Psoas muscle (tissue), 8 donors: Measurements from ENCODE around the gene PCDHGA9. TPM values are rescaled to one million over a fixed set of nuclear protein-coding genes. Genes with fewer than 3 reads are reported as not detected.

ENCODE experiments used
- ATAC-seq, 4 donors: fragments of 200-7000 bp; cut with Tn5 transposase; one replicate each; pipeline ENCODE4 v1.9.1; 2020; ENCODE audit warnings: moderate library complexity in 3 of 4, mild to moderate bottlenecking in 2 of 4
- DNase-seq, 2 donors: peaks; one replicate each; pipeline ENCODE4 v3.0.0-alpha.2; 2020
- H3K27ac ChIP-seq: fragments of 200-600 bp; one replicate; pipeline ENCODE4 v1.8.0; 2022
- H3K27me3 ChIP-seq, 3 donors: fragments of 200-600 bp in 1 of 3; one replicate each; pipeline versions ENCODE4 v1.6.1 to v1.8.0; 2013 to 2022; ENCODE audit warnings: low read length in 2 of 3, mild to moderate bottlenecking in 2 of 3, moderate library complexity in 1 of 3; ENCODE audit not compliant: insufficient read depth in 3 of 3
- H3K36me3 ChIP-seq, 2 donors: fragments of 200-600 bp in 1 of 2; one replicate each; pipeline versions ENCODE4 v1.6.1 to v1.8.0; 2013 to 2022; ENCODE audit warnings: low read depth in 1 of 2, mild to moderate bottlenecking in 1 of 2, moderate library complexity in 1 of 2; ENCODE audit not compliant: insufficient read depth in 1 of 2
- H3K4me1 ChIP-seq: fragments of 200-600 bp; one replicate; pipeline ENCODE4 v1.8.0; 2022
- H3K4me3 ChIP-seq: fragments of 200-600 bp; one replicate; pipeline ENCODE4 v1.8.0; 2022; ENCODE audit warnings: mild to moderate bottlenecking
- H3K9me3 ChIP-seq: fragments of 200-600 bp; one replicate; pipeline ENCODE4 v1.8.0; 2022
- CTCF ChIP-seq: fragments of 200-600 bp; IDR thresholded peaks from one replicate; pipeline ENCODE4 v1.8.0; 2022; ENCODE audit warnings: antibody characterized with exemption
- WGBS, 3 donors: extraction: QIAGEN DNeasy Blood & Tissue Kit; methylation state at CpG; one replicate each; pipeline versions ENCODE4 v1.1.6 to v1.1.7; 2013; 5-methylcytosine and 5-hydroxymethylcytosine counted together
- intact Hi-C, 2 donors: fragments of 100-400 bp; cut with DNase I; formaldehyde crosslinking; loops; one replicate each; pipeline versions ENCODE4 v1.11.0 to v1.14.2; 2022
- long read RNA-seq, 2 donors: library from polyadenylated mRNA; unstranded; transcript quantifications; one replicate each; pipeline ENCODE4 v2.0.0, GENCODE V29; 2021
- polyA plus RNA-seq, 3 donors: library from polyadenylated mRNA; stranded (reverse); fragments of 200-250 nt; gene quantifications; one replicate each; pipeline ENCODE4 v1.2.3, GENCODE V29; 2013
- total RNA-seq, 4 donors: library from RNA; stranded (reverse); fragmentation: NEBNext Ultra II Directional in 2 of 4; extraction: Animal tissue kit (Norgen Biotek cat#: 25700) in 2 of 4; gene quantifications; one replicate each; pipeline versions ENCODE4 v1.2.1 to v1.2.4, GENCODE V29; 2021 to 2023
- donor health status: healthy with polysubstance abuse.
- donor health status: DM: no; HTN: no; CAD: no; lungs with moderate emphysema.
- donor health status: Bipolar disorder and iron deficiency.
- donor health status: healthy.
- donor health status: DM: yes; HTN: yes; CAD: no.
- donor health status: DM: no; HTN: no; CAD: no.
- donor health status: DM: no; HTN: no; CAD: no.
- donor health status: DM: yes; HTN: yes; CAD: no.

PCDHGA9 gene
- total RNA-seq (1 to 10 TPM; 1.5 to 3.5 (median 1.9) TPM), polyA plus RNA-seq (under 1 TPM; 0.11 to 0.42 (median 0.36) TPM)
- long read RNA-seq, donor 1, result 0 reads
- long read RNA-seq, donor 2, result 0 reads

DNA sequence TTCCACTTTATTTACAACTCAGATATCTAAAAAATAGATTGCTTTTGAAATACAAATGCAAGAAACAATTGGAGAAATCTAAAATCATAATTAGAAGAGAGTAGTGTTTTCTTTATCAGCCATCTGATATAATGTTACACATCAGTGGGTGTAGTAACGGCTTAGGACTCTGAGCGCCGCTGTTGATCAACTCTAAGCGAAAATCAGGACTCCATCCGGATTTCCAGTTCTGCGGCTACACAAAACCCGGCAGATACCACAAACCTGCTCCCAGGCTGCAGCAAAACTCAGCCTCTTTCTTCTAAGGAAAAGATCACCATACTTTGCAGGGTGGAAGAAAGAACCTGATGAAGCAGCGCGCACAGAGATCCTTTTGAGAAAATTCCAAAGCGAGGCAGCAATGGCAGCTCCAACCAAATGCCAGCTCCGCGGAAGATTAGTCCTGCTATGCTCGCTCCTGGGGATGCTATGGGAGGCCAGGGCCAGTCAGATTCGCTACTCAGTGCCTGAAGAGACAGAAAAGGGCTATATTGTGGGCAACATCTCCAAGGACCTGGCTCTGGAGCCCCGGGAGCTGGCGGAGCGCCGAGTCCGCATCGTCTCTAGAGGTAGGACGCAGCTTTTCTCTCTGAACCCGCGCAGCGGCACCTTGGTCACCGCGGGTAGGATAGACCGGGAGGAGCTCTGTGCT lies at the start of gene PCDHGA9:
TSS of gene PCDHGA9 (plus strand) at position 226 of the 691 bp plus-strand sequence. CDS start at position 401, 175 bp downstream.
- TF ChIP-seq CTCF, result peak; percentile 46
- H3K27ac ChIP-seq, result no peak within 1 kb of the TSS
- peaks cover 0 to 37% (median 17%) of the 10 kb centered on the region in 3 donors for H3K27me3 ChIP-seq
- no peaks in the 10 kb centered on the region for H3K36me3 ChIP-seq
- H3K9me3 ChIP-seq, result peaks cover 4% of the 10 kb centered on the region
- 20 to 22% (median 20%) methylated on average over 27 of the region's 27 CpGs for WGBS, 3 donors
- ATAC-seq (peak in 3 of 4 donors; percentile 49 to 60 (median 55)), DNase-seq (peak in 1 of 2 donors; percentile 59)
- intact Hi-C loops, result no loop called here
- peaks cover 4% of the 10 kb centered on the region for H3K4me1 ChIP-seq
- peak within 1 kb of the TSS; percentile 47 for H3K4me3 ChIP-seq

DNA sequence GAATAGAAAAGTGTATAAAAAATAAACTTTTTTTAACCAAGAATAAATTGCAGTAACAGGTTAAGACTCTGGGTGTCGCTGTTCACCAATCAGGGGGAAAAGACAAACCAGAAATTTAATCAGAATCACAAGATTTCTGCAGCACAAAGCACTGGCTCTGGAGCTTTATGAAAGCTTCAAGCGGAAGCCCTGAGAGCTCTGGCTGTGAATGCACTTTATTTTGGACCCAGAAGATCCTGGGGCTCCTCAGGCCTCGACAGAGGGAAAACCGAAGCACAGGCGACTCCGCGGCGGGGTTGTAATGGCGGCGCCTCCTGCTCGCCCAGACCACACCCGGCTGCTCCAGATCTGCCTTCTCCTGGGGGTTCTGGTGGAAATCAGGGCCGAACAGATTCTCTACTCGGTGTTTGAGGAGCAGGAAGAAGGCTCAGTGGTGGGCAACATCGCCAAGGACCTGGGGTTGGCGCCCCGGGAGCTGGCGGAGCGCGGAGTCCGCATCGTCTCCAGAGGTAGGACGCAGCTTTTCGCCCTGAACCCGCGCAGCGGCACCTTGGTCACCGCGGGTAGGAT lies 47.6 kb upstream of the PCDHGA9 start, which contains the start of gene PCDHGA4:
TSS of gene PCDHGA4 (plus strand) at position 122 of the 570 bp plus-strand sequence. CDS start at position 209, 87 bp downstream.
- WGBS, 3 donors, result 19% methylated on average over 29 of the region's 29 CpGs
- H3K4me3 ChIP-seq, result peak within 1 kb of the TSS; percentile 59

DNA sequence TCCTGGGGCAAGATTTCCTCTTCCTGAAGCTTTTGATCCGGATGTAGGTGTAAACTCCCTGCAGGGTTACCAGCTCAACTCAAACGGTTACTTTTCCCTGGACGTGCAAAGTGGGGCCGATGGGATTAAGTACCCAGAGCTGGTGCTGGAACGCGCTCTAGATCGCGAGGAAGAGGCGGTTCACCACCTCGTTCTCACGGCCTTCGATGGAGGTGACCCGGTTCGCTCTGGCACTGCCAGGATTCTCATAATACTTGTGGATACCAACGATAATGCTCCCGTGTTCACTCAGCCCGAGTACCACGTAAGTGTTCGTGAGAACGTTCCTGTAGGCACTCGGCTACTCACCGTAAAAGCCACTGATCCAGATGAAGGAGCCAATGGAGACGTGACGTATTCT lies 46.9 kb upstream of the PCDHGA9 start:
- peak in 1 of 4 donors; percentile 36 for ATAC-seq
- Histone ChIP-seq H3K4me1 (no peaks in the 10 kb centered on the region), H3K27me3 (peaks cover 0 to 59% (median 11%) of the 10 kb centered on the region in 3 donors), H3K36me3 (no peaks in the 10 kb centered on the region), H3K4me3 (peak overlapping the region; percentile 59), H3K9me3 (peaks cover 16% of the 10 kb centered on the region), H3K27ac (no peak overlapping the region)
- intact Hi-C loops, result no loop called here
- DNase-seq, result no peak
- no peak for TF ChIP-seq CTCF
- WGBS, 3 donors, result 49 to 55% (median 52%) methylated on average over 24 of the region's 24 CpGs

More for the DNA sequence above, 47.6 kb upstream of the PCDHGA9 start, which contains the start of gene PCDHGA4:
- DNase-seq, result peak in 1 of 2 donors; percentile 44
- Histone ChIP-seq H3K27ac (no peak within 1 kb of the TSS), H3K4me1 (no peaks in the 10 kb centered on the region), H3K36me3 (no peaks in the 10 kb centered on the region), H3K27me3 (peaks cover 0 to 57% (median 9%) of the 10 kb centered on the region in 3 donors), H3K9me3 (peaks cover 14% of the 10 kb centered on the region)
- intact Hi-C loops, result no loop called here
- TF ChIP-seq CTCF, result peak; percentile 43
- peak in 3 of 4 donors; percentile 23 to 68 (median 55) for ATAC-seq

- intact Hi-C loops, result no loop called here
- Histone ChIP-seq H3K27ac (no peak overlapping the region), H3K36me3 (no peaks in the 10 kb centered on the region), H3K4me1 (no peaks in the 10 kb centered on the region), H3K4me3 (peak overlapping the region; percentile 59), H3K27me3 (peaks cover 0 to 59% (median 13%) of the 10 kb centered on the region in 3 donors), H3K9me3 (peaks cover 20% of the 10 kb centered on the region)
- TF ChIP-seq CTCF, result no peak
- DNase-seq (no peak), ATAC-seq (no peak)
- WGBS, 3 donors, result 68 to 77% (median 74%) methylated on average over 5 of the region's 5 CpGs
Measured at GRCh38 chr5:141356133-141356532, 46.4 kb upstream of the PCDHGA9 start.
